Measurements from ENCODE around the gene OR2G2.

OR2G2 gene, protein sequence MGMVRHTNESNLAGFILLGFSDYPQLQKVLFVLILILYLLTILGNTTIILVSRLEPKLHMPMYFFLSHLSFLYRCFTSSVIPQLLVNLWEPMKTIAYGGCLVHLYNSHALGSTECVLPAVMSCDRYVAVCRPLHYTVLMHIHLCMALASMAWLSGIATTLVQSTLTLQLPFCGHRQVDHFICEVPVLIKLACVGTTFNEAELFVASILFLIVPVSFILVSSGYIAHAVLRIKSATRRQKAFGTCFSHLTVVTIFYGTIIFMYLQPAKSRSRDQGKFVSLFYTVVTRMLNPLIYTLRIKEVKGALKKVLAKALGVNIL

DNA sequence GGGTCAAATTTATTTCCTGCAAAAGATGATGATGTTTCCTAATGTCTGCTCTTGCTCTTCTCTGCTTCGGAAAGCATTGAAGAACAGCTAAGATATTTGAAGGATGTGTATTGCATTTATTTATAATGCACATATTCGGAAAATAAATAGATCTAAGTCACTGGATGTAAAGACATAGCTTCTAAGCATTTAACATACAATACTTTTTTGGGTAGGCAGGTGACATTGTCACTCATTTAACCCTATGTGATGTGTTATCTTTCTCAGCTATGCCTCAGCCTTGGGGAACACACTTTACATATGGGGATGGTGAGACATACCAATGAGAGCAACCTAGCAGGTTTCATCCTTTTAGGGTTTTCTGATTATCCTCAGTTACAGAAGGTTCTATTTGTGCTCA is at the start of gene OR2G2:
OR2G2 (plus strand) TSS at position 301 of the 400 bp plus-strand sequence; CDS start at position 301, 0 bp downstream.
- DNase-seq (ENCODE audit: low read depth in 2 of 2) = no peak

DNA sequence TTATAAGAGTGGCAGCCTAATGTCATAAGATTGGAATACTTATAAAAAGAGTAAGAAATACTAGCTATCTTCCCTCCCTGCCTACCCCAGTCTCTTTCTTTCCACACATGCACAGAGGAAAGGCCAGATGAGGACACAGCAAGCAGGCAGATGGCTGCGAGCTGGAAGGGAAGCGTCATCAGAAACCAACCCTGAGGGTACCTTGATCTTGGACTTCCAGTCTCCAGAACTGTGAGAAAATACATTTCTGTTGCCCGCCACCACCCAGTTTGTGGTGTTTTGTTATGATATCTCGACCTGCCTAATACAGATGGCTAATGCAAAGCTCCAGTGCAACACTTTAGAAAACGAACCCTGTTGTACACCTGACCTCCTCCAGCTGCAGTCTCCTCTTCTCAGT is 49.6 kb upstream of the OR2G2 start:
- no peak for DNase-seq (ENCODE audit: low read depth in 2 of 2)

DNA sequence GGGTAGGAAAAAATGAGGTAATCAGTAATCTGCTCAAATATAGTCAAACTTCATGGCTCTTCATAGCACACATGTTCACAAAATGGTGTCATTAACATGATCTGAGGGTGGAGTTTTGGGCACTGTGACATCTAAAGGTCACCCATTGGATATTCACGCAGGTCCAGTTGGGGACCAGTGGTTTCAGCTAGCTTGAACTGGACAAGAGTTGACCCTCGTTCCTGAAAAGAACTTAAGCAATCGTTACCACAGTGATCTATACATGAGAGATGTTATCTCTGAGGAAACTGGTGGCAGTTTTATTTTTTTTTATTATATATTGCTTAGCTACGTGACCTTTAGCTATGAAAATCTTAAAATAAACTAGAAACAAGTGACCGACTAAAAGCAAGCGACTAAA is 48.9 kb upstream of the OR2G2 start:
- no peak for DNase-seq (ENCODE audit: low read depth in 2 of 2)

DNA sequence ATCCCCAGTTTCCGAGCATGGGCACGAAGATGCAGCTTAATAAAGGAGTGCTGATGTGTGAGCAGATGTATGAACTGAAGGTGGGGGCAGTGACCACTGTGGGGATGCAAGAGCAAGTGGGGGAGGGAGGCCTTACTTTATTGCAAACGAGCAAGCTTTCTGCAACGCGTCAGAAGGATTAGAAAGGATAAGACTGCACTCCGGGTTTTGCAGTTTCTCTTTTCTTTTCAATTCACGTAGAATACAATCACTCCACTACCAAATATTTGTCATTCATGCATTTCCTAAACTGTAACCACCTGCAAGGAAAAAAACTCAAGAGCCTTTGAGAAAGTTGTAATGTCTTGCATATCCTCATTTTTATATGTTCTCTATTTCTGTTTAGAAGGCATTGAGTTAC is 47.6 kb upstream of the OR2G2 start:
- DNase-seq (ENCODE audit: low read depth in 2 of 2) = no peak

DNA sequence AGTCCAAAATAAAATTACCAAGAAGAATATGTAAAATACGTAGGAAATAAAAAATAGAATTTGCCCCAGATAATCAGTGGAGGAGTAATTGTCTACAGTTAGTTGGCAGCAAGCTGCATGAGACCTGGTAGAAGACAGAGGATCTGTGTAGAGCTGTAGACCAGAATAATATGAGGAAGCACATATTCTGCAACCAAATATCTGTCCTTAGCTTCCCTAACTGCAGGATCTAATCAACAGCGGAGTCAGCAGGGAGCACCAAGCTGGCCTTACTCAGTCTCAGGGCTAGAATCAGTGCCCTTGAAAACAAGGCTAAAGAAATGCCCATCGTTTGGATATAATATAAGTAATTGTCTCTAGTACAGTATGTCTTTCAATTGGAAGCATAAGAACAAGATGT is 45.3 kb upstream of the OR2G2 start:
- DNase-seq (ENCODE audit: low read depth in 2 of 2) = no peak

DNA sequence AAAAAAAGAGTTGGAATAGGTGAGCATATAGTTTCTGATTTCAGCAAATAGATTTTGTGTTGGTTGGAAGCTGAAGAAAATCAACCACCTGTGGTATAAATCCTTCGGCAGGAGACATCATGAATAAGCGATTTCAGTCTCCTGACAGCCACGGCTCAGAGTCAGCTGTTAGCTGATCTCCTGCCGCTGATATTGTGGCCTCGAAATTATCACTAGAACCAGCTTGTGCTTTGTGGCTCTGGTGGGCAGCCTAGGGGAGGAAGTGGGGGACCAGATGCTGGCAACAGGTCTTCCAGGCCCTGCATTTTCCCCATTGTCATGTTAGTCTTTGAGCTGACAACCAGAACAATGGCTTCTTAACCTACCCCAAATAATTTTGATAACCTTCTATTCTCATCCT is 40.1 kb upstream of the OR2G2 start:
- no peak for DNase-seq (ENCODE audit: low read depth in 2 of 2)

DNA sequence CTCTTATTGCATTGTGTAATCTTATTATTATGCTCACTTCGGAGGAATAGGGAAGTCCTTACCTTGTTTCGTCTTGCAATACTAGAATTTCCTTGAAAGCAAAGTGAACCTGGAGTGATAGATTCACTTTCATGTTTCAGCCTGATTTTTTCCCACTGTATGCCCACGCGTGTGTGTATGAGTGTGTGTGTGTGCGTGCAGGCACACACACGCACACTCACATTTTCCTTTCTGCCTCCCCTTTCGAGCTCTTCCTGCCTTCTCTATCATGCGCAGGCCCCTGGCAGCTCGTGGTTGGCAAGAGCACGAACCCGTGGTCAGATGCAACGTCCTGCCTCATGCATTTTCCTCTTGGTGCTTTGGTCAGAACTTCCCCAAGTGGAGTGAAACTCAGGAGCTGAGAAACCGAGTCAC is 39.4 kb upstream of the OR2G2 start, which contains the start of gene GCSAML:
GCSAML (plus strand) TSS at position 366 of the 414 bp plus-strand sequence. CDS start 58 bp downstream, outside the sequence.
- DNase-seq (ENCODE audit: low read depth in 2 of 2) = no peak

DNA sequence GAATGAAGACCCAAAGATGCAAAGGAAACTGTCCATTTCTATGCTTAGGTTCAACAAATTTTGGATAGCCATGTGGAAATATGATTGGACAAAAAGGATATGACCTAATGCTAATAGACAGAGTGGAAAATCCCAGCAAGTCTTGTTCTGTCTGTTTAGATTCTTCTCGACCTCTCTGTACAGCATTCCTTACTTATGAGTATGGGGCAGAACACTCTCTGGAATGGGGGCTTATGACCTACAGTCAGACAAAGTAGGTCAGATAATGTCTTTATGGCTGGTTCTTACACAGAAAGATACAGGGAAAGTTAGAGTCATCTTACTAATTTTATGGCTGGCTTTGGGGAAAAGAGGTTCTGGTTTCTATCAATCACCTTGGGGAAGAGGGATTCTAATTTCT is 36.4 kb upstream of the OR2G2 start:
- no peak for DNase-seq (ENCODE audit: low read depth in 2 of 2)

DNA sequence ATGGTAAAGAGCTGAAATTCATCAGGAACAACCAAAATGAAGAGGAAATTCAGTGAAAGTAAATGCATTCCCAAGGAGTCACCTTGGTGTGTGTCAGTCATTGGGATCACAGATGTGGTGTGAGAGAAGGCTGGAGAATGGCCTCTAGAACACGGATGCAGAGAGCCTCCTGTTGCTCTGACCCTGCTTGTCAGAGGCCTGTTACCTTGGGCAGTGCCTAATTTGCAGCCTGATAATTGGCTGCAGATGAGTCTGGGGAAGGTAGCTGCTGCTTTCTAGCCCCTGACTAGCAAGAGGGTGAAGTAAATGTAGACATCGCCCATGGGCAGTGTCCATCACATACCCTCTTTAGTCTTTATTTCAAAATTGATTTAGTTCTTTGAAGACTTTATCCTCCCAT is 35.9 kb upstream of the OR2G2 start:
- no peak for DNase-seq (ENCODE audit: low read depth in 2 of 2)

DNA sequence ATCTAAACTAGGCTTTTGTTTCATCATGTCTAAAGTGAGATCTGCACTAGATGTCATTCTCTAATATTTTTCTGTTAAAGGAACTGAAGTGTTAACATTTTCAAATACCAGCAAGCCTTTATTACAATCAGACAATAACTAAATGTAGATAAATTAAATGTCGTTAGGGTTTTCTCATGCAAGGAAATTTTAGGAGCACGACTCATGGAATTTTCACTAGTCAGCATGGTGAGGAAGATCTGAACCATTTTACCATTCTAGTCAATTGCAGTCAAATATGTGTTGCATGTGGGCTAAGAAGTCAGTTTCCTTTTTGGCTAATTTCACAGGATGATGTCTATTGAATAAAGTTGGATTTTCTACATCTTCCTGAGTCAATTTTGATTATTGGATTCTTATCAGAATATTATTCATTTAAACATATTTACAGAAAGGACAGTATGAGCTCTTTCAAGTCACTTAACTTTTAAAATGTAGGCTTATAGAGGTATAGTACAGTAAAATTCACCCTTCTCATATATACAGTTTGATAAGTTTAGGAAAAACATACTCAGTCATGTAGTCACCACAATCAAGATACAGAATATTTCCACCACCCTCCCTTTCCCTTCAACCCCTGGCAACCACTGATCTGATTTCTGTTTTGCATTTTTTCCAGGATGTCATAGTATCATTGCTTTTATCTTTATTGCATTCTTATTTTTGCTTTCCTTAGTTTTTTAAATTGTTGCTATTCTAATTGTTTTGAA is 30.1 kb upstream of the OR2G2 start:
- DNase-seq (ENCODE audit: low read depth in 2 of 2) = no peak

DNA sequence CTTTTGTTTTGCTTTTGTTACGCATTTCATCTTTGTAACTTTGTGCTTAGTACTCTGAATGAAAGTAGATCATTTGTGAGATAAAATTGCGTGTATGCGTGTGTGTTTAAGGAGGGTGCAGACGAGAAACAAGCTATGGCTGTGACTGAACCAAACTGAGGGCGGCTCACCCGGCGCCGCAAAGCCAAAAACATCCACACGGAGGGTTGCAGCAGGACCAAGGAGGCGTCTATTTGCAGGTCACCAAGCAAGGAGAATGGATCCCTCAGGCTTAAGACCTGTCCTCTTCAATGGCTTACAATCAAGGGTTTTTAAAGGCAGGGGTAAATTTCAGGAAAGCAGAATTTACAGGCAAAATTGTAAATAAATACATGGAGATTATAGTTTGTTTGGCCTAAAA is 26.4 kb upstream of the OR2G2 start:
- DNase-seq (ENCODE audit: low read depth in 2 of 2) = no peak

DNA sequence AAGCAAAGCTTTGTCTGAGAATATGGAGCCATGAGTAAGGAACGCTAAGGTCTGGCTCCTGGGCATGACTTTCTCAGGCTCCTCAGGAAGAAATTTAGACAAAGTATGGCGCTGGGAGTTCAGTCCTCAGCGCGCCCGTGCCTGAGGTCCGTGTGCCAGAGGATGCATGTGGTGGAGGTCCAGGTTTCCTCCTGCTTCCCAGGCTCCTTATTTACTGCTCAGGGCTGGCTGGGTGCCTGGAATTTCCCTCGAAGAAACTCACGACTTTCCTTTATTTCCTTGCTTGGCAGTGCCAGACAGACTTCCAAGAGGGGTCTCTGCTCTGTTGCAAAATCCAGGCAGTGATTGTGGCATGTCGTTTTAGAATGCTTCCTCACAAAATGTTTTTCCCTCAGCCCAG is 26.0 kb upstream of the OR2G2 start:
- no peak for DNase-seq (ENCODE audit: low read depth in 2 of 2)

DNA sequence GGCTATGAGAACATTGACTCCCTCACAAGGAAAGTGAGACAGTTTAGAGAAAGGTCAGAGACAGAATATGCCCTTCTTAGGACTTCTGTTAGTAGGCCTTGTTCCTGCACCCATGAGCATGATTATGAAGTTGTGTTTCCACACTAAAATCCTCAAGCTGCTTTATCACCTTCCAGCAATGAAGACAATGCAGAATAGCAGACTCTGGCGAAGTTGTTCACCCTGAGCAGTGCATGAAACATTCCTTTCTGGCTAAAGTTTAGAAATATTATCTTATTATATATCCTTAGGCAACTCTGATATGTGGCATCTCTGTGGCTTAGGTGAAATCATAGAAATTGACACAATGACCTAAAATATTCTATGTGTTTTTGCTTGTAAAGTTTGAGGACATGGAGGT is 13.9 kb upstream of the OR2G2 start:
- no peak for DNase-seq (ENCODE audit: low read depth in 2 of 2)

DNA sequence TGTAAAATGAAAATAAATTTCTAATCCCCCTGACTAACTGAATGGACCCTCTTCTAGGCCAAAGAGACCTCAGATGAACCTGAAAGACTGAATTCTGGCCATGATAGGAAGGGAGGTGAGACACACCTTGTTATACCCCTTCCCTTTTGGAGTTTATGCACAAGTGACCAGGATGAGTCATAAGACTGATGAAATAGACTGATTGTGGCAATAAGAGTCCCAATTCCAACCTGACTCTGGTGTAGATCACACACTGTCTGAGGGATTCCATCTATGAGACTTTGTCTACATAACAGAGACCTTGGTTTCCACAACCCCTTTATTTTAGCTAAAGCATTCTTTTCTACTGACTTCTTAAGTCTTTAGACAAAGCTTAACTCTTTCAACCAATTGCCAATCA is 13.5 kb upstream of the OR2G2 start:
- no peak for DNase-seq (ENCODE audit: low read depth in 2 of 2)

DNA sequence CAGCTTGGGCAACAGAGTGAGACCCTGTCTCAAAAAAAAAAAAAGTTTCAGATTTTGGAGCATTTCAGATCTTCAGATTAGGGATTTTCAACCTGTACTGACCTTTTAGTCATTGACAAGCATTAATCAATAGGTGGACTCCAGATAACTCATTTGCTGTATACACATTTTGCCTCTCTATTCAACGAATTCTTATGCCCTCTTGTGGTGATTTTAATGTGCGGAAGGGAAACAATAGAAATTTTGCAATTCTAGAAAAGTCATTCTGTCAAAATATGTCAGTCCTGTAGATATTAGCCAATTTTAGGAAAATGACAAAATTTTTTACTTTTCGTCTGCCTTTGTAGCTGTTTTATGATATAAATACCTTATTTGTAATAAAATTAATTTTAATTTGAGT is 11.6 kb upstream of the OR2G2 start:
- no peak for DNase-seq (ENCODE audit: low read depth in 2 of 2)

DNA sequence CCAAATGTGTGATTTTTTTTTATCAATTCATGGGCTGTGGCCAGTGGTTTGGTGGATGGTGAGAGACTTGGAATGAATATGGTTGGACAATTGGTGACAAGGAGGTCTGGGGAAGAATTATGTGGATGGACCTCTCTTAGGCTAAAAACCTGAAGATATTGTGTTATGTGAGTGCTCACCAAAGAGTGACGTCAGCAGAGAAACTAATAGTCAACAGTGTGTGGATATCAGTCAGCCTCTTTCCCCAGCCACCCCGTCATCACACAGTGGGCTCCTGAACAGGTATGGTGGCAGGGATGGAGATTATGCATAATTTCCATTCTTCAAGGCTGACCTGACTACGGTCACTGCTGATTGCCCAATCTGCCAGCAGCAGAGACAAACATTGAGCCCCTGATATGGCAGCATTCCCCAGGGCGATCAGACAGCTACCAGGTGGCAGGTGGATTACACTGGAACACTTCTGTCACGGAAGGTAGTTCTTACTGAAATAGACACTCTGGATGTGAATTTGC is 9.2 kb upstream of the OR2G2 start:
- DNase-seq (ENCODE audit: low read depth in 2 of 2) = no peak

DNA sequence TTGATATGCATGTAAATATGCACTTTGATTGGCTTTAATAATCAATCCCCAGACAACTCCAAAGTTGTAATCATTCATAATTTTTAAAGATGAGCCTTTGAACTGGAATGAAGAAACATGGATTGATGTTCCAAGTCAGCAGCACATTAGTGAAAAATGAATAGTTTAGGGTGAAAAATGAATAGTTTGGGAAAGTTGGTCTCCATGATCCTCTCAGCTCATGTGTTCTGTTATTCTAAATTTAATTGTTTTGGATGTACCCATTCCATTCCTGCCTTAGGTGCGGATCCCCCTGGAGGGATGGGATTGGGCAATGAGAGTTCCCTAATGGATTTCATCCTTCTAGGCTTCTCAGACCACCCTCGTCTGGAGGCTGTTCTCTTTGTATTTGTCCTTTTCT is 17.1 kb downstream of the OR2G2 start, which contains the start of gene OR2G3:
OR2G3 (plus strand) TSS at position 301 of the 400 bp plus-strand sequence; CDS start at position 301, 0 bp downstream.
- no peak for DNase-seq (ENCODE audit: low read depth in 2 of 2)

DNA sequence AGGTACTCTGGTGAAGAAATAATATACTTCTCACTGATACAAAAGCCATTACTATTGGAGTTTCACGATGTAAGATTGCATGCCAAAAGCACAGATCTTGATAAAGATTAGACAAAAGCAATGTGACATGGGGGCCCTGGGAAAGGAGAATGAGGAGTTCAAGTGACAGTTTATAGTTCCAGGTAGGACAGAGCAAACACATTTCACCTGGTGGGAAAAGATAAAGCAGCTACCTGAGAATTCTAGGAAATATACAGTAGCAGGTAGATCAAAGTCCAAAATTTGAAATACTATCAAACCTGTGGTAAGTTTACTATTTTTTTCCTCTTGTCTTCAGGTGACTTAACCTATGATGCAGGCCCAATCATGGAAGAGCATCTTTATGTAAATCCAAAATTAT is 25.2 kb downstream of the OR2G2 start:
- no peak for DNase-seq (ENCODE audit: low read depth in 2 of 2)

DNA sequence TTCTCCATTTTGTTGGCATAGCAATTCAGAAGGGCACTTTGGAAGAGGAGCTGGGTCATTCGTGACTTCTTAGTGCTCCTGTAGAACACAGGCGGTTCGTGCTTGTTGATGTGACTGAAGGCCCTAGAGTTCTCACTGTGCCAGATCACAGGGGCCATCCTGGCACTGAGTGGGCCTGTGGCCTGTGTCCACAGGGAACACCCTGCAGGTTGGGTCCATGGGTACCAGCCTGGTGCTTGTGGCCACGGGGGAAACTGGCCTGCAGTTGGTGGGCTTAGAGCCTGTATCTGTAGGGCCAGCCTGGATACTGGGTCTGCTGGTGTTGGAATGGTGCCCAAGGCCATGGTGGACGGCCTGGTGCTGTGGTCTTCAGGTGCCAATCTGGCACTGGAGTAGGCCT is 26.5 kb downstream of the OR2G2 start:
- DNase-seq (ENCODE audit: low read depth in 2 of 2) = no peak

DNA sequence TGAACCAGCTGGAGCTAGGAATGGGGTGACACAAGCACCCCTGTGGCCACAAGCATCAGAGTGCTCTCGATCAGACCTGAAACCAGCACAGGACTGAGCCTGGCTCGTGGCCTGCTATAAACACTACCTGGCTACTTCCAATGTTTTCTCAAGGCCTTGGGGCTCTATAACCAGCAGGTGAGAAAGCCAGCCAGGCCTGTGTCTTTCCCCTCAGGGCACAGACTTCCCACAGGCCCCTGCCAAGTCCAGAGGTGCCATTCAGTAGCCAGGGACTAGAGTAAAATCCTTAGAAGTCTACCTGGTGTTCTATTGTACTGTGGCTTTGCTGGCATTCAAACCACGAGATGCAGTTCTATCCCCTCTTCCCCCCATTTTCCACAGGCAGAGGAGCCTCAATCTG is 39.8 kb downstream of the OR2G2 start:
- no peak for DNase-seq (ENCODE audit: low read depth in 2 of 2)

DNA sequence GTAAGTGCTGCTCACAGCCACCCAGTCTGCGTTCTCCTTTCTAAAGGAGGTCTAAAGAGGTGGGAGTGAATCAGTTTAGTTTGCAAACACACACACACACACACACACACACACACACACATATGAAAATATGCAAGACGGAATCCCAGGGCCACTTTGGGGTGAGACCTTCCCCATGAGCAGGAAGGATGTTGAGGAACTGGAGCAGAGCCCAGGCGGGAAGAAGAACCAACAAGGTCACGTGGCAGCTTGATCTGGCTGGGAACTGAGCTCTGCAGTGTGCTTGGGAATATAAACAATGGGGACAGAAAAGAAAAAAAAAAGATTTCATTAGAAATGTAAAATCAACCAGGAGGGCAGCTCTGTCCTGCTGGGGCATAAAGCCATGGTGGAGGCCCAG is 49.9 kb downstream of the OR2G2 start:
- DNase-seq (ENCODE audit: low read depth in 2 of 2) = no peak

DNA sequence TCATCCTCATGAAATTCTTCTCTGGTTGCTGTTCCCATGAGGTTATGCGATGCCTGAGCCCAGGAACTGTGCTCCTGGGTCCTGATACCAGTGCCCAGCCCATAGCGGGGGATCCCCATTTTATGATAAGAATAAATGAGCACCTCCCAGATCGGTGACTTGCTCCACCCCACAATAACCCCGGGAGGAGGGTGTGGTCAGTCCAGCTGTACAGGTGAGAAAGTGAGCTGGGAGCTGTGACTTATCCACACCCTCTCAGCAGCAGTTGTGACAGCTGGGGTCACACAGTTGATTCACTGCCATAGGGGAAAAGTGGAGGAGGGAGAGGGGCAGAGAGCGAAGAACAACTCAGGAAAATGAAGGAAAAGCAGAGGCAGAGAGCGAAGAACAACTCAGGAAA is 50.6 kb downstream of the OR2G2 start:
- no peak for DNase-seq (ENCODE audit: low read depth in 2 of 2)

Data from stimulated activated CD8-positive, alpha-beta memory T cell treated with anti-CD3 and anti-CD28 coated beads, Interleukin-7, amount 100 ng/mL, for 4 hours (primary cell).